HG02938 (cell line): ENCODE results near the gene SRD5A1.

Source experiments
- ATAC-seq: cut with Tn5 transposase; IDR thresholded peaks from one replicate; pipeline ENCODE4 v1.9.1; 2021; ENCODE audit warnings: mild to moderate bottlenecking, moderate library complexity; ENCODE audit not compliant: unreplicated experiment

SRD5A1 gene

DNA sequence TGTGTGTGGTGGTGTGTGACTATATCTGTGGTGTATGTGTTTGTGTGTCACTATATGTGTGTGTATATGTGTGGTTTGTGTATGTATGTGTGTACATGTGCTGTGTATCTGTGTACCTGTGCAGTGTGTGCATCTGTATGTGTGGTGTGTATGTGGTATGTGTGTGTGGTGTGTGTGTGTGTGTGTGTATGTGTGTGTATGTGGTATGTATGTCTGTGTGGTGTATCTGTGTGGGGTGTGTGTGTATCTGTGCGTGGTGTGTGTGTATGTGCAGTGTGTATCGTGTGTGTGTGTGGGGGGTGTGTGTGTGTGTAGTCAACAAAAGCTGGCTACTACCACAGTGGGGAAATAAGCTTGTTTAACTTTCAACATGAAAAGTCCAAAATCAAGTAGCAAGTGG lies 48.4 kb downstream of the SRD5A1 start:
- ATAC-seq = no peak

DNA sequence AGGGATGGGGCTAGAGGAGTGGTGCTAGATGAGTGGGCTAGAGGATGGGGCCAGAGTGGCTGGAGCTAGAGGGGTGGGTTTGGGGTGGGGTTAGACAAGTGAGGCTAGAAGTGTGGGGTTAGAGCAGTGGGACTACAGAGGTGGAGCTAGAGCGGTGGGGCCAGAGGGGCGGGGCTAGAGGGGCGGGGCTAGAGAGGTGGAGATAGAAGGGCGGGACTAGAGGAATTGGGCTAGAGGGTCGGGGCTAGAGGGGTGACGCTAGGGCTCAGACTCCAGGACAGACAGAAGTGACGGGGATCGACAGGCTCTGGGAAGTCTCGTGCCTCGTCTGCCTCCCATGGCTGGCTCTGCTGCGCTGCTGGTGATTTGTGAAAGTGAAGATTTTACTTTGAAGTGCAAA lies 49.0 kb downstream of the SRD5A1 start:
- ATAC-seq = no peak

DNA sequence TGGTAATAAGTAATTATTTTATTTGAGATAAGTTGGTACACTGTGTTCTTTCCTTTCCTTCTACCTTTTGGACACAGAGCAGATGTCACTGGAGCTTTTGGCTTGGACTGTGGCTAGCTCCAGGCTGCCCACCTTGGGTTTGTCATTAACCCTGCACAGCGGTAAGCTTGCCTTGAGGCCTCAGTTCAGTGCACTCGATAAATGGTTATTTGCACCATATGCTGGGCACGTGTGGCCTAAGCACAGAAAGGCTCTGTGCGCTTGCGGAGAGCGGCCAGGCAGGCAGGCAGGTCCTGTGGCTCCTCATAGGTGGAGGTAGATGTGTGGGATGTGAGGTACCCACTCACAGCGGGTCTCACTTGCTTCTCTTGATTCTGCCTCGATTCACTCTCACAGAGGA lies 50.0 kb downstream of the SRD5A1 start:
- no peak for ATAC-seq

DNA sequence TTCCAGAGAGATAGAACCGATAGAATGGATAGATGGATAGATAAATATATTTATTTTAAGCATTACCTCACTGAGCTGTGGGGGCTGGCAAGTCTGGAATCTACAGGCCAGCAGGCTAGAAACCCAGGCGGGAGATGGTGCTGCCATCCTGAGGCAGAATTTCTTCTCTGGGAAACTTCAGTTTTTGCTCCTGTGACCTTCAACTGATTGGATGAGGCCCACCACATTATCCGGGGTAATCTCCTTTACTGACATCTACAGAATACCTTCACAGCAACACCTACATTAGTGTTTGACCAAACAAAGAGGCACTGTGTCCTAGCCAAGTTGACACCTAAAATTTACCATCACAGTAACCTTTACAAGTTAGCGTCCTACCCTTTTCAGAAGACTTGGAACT lies 50.8 kb downstream of the SRD5A1 start:
- ATAC-seq = no peak

DNA sequence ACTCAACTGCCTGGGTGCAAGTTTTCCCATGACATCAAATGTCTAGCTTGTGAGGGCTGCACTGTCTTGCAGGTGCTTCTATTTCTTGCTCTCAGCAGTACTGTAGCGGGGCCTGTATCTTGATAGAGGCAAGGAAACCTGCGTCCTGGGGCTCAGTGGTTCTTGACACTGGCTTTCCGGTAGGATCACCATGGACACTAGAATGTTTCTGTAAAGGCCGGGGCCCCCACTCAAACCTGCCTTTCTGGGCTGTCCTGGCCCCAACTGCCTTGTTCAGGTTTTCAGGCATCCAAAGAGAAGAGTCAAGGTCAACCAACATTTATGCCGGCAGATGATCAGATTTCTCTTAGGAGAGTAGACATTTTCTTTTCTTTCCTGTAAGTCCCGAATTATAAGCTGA lies 53.3 kb downstream of the SRD5A1 start:
- ATAC-seq = no peak

DNA sequence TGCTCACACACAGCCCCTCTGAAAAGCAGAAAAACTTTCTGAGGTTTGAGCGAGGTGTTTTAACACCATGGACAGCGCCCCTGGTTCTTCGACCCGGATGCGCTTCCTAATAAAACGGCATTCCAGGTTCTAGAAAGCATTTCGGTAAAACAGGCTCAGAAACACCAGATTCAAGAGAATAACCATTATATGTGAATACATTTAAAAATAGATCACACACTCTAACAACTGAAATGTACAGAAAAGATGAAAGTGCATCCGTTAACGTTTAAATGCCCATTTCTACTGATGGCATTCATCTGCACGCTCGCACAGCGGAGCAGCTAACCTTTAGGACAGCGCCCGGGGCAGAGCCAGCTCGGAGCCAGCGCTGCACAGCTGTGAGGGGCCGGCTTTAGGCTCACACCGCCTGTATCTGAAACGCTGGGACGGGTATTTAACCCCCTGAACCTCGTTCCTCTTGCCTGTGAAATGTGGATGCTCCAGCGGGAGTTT lies 53.7 kb downstream of the SRD5A1 start:
- ATAC-seq = no peak

DNA sequence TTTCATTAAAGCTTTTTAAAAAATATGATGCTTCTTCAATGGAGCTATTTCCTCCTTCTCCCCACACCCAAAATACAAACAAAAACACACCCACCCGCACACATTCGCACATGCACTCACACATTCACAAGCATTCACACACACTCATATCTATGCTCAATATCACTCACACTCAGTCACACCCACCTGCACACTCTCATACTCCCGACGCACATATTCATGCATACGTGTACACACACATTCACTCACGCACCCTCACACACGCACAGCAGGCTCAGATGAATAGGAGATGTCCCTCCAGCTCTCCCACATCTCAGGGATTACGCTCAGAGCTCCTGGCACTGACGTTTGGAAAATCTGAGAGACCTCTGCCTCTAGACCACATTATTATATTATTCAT lies 54.3 kb downstream of the SRD5A1 start:
- no peak for ATAC-seq

DNA sequence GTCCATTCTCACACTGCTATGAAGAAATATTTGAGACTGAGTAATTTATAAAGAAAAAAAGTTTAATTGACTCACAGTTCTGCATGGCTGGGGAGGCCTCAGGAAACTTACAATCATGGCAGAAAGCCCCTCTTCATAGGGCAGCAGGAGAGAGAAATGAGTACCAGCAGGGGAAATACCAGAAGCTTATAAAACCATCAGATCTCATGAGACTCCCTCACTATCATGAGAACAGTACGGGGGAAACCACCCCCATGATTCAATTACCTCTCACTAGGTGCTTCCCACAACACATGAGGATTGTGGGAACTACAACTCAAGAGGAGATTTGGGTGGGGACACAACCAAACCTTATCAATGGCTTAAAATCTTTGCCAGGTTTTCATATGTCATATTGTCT lies 59.7 kb downstream of the SRD5A1 start:
- no peak for ATAC-seq

DNA sequence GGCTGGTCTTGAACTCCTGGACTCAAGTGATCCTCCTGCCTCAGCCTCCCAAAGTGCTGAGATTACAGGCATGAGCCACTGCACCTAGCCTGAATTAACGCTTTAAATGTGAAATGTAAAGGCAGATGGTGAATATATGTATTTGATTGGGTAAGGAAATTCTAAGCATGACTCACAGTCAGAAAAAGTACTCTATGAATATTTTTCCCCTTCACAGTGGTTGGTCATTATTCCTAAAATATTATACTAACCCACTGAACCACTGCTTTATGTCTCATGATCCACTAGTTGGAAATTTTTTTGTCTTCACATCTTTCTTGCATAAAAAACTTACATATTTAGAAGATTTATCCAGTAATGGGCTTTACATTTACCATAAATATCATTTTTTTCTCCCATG lies 65.5 kb downstream of the SRD5A1 start:
- no peak for ATAC-seq

DNA sequence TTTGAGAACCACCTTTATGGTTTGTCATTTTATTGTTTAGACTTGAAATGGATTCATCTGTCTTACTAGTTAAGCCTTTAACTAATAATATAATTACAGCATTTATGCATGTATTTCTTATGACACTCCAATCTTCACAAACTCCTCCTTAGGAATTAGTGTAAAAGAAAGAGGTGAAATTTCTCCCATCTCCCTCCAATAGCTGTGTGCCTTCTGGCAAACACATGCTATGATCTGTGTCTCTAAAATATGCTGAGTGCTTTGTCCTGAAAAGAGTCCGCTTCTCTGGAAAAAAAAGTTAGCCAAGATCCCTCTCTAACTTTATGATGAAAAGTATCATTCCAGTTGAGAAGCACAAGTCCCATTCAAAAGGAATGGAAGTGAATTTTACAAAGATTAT lies 66.1 kb downstream of the SRD5A1 start:
- ATAC-seq = no peak

DNA sequence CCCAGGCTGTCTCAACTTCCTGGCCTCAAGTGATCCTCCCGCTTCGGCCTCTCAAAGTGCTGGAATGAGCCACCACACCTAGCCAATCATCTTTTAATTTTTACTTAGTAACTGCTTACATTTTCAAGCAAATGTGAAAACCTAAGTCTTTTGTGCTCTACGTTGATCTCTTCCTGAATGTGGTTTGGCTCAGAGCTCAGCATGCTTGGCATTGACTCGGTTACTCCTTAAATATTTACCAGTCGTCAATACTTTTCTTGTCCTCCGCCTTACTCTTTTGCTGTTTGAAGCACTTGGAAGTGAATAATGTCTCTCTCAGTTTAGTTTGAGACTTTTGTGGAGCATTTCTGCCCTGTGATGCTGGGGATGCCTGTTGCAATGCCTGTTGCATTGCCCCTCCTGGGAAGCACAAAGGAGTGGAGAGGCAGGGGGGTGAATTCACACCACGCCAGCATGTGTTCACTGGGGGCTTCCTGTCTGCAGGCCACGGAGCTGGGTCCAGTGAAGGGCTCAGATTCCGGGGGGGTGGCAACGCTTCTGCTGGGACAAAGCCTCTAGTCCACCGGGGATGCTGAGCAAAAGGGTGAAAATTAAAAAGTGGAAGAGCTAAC lies 66.9 kb downstream of the SRD5A1 start:
- ATAC-seq = no peak

DNA sequence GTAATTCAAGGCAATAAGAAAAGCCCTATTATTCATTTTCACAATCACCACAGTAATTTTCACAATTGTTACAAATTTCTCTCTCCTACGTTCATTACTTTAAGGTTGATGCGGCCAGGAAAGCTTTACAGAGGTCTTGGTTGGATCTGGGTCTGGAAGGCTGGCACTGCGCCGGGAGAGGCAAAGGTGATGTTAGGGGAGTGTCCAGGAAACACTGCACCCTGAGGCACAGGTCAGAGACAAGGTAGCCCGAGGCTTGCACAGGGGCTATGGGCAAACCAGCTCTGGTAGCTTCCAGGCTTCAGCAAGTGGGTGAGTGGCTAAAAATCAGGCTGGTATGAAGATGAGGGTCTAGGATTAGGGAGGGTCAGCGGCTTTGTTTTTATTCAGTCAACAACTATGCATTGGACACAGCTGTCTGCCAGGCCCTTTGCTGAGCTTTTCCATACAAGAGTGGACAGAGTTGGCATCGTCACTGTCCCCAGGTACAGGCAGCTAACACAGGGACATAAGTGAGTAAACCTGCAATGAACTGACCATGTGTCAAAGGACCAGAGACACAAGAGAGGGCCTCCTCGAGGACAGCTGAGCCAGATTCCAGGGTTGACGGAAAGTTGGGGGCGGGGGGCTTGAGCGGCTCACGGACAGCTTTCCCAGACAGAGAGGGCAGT lies 67.6 kb downstream of the SRD5A1 start:
- ATAC-seq = no peak

DNA sequence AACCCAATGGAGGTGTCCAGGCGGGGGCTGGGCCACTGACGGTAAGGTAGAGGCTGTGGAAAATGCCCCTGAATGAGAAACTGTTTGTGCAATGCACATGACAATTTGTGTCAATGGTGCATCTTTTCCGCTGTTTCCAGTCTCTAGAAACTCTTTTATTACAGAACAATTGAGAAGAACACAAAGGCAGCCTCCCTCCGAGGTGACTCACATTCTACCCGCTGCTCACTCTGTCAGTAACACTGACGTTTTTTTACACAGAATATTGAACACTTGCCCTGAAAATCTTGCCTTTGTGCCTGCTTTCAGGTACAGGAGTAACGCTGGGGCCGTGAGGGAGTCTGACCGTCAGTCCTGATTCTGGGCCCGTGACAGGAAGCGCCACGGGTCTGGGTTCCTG lies 68.3 kb downstream of the SRD5A1 start:
- no peak for ATAC-seq

DNA sequence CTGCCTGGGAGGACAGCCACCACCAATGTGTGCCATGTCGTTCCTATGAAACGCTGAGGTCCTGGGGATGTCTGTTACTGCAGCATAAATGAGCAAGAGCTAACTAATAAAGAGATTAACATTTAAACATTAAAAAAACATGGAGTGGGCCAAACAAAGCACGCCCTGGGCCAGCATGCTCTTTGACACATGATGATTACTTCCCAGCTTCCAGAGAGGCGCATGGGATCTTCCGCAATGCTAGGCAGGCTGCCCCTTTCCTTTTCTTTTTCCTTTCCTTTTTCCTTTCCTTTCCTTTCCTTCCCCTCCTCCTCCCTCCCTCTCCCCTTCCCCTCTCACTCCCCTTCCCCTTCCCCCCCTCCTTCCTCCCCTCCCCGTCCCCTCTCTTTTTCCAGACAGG lies 69.4 kb downstream of the SRD5A1 start:
- no peak for ATAC-seq

DNA sequence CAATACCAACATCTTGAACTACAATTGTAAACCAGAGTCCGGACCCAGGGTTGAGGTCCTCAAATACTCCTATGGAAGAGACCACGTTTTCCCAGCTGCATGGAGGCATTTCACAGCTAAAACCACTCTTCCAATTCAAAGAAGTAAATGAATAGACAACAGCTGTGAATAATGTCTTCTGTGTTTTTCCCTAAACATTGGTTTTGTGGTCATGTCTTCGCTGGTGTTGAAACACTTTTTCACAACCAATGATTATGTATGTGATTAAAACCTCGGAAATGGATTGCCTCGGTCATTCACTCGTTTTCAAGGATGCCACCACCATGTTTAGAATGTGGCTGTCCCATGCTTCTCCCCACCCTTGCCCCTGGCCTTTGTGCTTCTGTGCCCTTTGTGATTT lies 70.6 kb downstream of the SRD5A1 start:
- ATAC-seq = no peak

DNA sequence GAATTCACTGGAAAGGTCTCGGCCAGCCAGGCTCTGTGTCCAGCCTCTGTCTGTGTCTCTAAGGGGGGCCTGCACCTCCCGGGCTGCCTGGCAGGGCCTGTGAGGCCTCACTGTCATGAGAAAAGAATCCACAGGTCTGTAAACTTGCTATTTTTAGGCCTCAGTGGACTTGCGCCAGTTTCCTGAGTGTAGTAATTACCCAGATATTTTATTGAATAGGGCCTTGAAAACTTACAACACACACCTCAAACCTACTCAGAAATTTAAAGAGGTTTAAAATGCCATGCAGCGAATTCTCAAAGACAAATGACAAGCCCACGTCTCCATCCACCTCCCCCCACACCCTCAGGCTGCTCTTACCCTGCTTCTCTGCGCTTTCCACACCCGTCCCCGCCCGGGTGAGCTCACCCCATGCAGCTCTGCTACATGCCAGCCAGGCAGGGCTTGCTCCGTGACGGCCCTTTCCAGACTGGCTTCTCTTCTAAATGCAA lies 71.2 kb downstream of the SRD5A1 start:
- ATAC-seq = no peak

DNA sequence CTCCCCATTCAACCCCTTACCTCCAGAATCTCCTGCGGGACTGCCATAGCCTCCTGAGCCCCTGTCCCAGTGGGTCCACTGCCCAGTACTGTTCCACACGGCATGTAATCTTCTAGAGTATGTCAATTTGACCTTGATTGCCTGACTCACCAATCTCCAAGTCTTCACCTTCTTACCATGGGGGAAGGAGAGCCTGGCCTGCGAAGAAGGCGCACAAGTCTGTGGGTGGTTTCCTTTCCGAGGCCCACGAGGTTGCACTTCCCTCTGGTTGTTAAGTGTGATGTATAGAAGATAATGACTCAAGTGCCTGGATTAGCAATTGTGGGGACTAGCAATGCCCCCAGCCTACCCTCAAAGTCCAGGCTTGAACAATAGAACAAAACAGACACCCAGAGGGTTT lies 71.8 kb downstream of the SRD5A1 start:
- ATAC-seq = peak; percentile 67

DNA sequence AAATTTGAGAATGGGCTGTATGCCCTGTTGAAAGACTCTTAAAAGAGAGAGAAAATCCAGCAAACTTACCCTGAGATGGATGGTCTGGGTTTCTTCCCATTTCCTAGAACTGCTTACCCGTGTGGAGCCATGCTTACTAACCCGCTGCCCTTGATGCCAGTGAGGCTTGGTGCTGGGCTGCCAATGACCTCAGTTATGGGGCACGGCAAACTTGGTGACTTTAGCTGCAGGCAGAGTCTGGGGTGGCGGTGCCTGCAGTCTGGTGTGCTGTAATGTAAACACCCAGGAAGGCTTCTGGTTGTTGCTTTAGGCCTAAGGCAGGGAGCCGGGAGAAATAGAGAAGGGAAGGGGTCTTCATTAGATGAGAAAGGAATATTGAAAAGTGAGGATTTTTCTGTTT lies 72.7 kb downstream of the SRD5A1 start:
- no peak for ATAC-seq

DNA sequence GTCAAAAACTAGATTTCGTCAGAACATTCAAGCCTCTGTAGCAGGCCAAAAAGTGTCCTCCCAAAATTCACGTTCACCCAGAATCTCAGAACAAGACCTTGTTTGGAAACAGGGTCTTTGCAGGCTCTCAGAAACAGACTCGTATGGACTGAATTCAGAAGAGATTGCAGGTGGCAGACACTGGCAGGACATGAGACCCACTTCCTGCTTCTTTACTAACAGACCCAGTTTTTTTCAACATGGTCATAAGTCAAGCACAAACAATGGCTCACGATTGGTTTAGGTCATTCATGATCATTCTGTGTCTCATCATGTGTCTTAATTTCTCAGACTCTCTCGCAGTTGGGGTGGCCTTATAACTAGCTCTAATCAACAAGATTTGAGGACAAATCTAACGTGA lies 74.6 kb downstream of the SRD5A1 start:
- ATAC-seq = no peak

DNA sequence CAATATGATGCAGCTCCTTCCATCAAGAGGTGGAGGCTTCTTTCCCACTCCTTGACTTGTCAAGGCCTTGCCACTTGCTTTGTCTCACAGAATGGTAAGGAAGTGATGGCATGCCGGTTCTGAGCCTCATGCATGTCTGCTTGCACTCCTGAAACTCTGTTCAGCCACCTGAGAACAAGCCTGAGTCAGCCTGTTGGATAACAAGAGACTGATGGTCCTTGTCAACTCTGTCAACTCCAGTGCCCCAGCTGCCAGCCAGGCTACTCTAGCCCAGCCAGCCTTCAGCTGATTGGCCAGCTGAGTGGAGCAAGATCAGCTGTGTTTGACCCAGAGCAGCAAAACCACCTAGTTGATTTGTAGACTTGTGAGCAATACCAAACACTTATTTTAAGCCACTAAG lies 75.6 kb downstream of the SRD5A1 start:
- ATAC-seq = no peak

DNA sequence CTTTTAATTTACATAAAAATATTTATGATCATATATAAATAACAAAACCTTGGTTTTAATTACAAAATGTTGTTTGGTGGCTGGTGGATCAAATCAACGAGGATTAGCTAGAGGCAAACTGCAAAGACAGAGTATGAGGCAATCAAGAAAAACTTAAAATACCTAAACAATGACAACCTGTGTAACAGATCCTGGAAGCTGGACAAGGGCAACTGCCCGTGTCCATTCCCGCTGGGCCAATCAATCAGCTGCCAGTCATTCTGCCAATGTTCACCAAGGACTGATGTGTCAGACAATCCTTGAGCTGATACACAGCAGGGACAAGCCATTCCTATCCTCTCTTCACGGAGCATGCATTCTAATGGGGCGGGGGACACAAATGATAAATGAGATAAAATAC lies 76.8 kb downstream of the SRD5A1 start:
- ATAC-seq = no peak

DNA sequence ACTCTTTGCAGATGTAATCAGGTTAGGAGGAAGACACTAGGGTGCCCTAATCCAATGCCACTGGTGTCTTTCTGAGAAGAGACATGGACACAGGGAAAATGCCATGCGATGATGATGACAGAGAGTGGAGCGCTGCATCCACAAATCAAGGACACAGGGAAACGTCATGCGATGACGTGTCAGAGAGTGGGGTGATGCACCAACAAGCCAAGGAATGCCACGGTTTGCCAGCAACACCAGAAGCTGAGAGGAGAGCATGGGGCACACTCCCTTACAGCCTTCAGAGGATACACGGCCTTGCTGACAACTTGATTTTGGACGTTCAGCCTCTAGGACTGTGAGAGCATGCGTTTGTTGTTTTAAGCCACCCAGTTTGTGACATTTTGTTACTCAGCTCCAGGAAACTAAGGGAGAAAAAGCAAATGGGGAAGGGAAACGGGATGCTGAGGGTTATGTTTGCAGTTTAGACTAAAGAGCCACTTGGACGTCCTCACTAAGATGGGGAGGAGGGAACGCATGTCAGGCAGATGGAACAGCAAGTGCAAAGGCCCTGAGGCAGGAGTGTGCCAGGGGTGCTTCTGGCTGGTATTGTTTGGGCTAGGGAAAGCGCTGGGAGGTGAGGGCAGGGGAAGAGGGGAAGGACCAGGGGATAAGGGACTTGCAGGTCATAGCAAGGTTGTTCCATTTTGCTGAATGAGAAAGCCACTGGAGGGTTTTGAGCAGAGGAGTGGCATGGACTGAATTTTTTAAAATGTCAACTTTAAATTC lies 77.5 kb downstream of the SRD5A1 start:
- no peak for ATAC-seq
